Heart left ventricle (tissue), 13 donors: ENCODE measurements around the gene PTGIS.

Experiments
- POLR2A ChIP-seq, 2 donors: fragments of 450-650 bp; IDR thresholded peaks; one replicate each; pipeline ENCODE4 v1.6.1; 2017; ENCODE audit warnings: antibody characterized with exemption in 2 of 2, mild to moderate bottlenecking in 2 of 2, moderate library complexity in 2 of 2
- TF ChIP-seq, protein P1 (sequence below), 12 donors: fragments of 200-600 bp; sonication (generic) in 4 of 12; IDR thresholded peaks; one replicate each; pipeline versions ENCODE4 v1.5.0 to v1.8.0; 2018 to 2022; ENCODE audit warnings: antibody characterized with exemption in 12 of 12, mild to moderate bottlenecking in 5 of 12
- donor health status: ischemic (EF 13 %, LVEDD 7.1; RV severe dilation, severe dysfunction).
- donor health status: DM: no; HTN: yes; CAD: no.
- donor health status: DM: no; HTN: no; CAD: no.
- donor health status: ischemic (EF 25% LVEDD 6.9; RV normal size, moderate dysfunction).
- donor health status: ischemic (EF 25% LVEDD 5.7; RV mildly dilated, moderate dysfunction).
- donor health status: ischemic (EF 35%, LVEDD 5.7; RV mildly dilated, moderate dysfunction).
- donor health status: nonischemic (EF 11% LVEDD 7.7; RV severe dilation, severe dysfunction).
- donor health status: DM: yes; HTN: yes; CAD: no.
- donor health status: PGD.
- donor health status: ischemic (EF 29% LVEDD 5.4; RV normal size, mild dysfunction).
- donor health status: nonischemic (EF 23%, LVEDD 6.1; RV moderate dilation, normal function).

DNA sequence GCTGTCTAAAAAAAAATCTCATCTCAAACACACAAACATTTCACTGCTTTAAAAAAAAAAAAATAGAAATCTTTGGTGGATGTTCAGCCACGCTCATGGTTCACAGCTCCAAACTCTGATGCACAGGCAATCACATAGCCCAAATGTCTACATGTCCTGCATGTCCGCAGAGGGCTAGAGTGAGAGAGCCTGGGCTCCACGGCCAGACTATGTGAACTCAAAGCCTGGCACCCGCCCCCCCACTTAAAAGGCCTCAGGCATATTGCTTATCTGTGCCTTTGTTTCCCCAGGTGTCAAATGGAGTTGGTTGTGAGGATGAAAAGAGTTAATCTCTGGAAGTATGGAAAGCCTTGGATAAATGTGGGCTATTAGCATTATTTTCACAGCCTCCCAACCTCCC lies 10.5 kb upstream of the PTGIS start:
- no peak for TF ChIP-seq POLR2A (IDR thresholded peaks at IDR 0.05)
- TF ChIP-seq, protein P1, sequence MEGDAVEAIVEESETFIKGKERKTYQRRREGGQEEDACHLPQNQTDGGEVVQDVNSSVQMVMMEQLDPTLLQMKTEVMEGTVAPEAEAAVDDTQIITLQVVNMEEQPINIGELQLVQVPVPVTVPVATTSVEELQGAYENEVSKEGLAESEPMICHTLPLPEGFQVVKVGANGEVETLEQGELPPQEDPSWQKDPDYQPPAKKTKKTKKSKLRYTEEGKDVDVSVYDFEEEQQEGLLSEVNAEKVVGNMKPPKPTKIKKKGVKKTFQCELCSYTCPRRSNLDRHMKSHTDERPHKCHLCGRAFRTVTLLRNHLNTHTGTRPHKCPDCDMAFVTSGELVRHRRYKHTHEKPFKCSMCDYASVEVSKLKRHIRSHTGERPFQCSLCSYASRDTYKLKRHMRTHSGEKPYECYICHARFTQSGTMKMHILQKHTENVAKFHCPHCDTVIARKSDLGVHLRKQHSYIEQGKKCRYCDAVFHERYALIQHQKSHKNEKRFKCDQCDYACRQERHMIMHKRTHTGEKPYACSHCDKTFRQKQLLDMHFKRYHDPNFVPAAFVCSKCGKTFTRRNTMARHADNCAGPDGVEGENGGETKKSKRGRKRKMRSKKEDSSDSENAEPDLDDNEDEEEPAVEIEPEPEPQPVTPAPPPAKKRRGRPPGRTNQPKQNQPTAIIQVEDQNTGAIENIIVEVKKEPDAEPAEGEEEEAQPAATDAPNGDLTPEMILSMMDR (IDR thresholded peaks at IDR 0.05) = no peak
